Measurements from ENCODE around the gene PARD3. TPM values are rescaled to one million over a fixed set of nuclear protein-coding genes. Genes with fewer than 3 reads are reported as not detected.

Gene PARD3
- total RNA-seq, 2 experiments from 2014 or later, result 0.53 to 0.71 TPM

DNA sequence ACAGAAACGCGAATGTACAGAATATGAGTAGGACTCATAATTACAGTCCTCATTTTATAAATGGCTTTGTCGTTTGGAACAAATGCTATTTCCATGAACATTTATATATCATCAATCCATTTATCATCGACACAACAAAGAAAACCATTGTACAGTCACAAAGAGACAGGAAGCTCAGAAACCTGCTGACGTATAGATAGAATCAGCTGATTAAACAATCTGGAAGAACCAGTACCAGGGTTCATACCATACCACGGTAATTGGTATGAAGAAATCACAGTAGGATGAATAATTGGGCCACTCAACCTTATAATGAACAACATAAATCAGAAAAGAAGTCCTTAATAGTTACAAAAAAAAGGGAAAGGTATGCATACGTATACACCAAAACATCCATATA, 295.0 kb downstream of the PARD3 start:
- H3K9me3 Mint-ChIP-seq, result no peaks in the 10 kb centered on the region

DNA sequence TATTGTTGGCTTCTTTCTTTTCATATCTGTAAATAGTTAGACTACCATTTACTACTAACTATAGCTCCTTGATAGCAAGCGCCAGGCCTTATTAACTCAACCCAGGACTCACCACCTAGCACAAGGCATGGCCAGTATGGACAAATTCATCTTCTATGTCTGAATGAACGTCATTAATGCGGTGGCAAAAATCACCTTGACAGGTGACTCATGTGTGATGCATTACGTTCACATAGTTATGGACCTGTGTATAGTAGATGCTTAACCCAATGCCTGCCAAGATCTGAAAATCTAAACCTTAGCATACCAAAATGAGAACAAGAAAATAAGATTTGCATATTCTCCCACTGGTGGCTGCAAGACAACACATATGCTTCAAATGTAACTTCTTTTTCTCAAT, 300.8 kb downstream of the PARD3 start:
- Histone ChIP-seq H3K4me3 (ENCODE audit: low read length) (no peak overlapping the region), H3K4me1 (ENCODE audit: insufficient read depth, low read length) (no peaks in the 10 kb centered on the region), H3K27me3 (ENCODE audit: control insufficient read depth in 1 of 2, insufficient read depth in 2 of 2, low read length in 2 of 2) (no peaks in the 10 kb centered on the region), H3K9me3 (ENCODE audit: control insufficient read depth in 1 of 2, insufficient read depth in 1 of 2, low read length in 2 of 2) (no peaks in the 10 kb centered on the region), H3K27ac (ENCODE audit: low read depth in 1 of 2, low read length in 2 of 2) (no peak overlapping the region), H3K36me3 (ENCODE audit: insufficient read depth, low read length) (no peaks in the 10 kb centered on the region)
- no peaks in the 10 kb centered on the region for H3K4me1 Mint-ChIP-seq (ENCODE audit: low read depth)
- ChIA-PET POLR2A (no interaction called here), CTCF (no interaction called here)
- H3K27ac Mint-ChIP-seq, result no peak overlapping the region
- no peak overlapping the region for H3K4me3 Mint-ChIP-seq
- no peaks in the 10 kb centered on the region for H3K36me3 Mint-ChIP-seq (ENCODE audit: low read depth)
- intact Hi-C loops (cut with DNase I, micrococcal nuclease), result loop anchor here in 1 of 2 experiments (10.0 kb wide), 1 partner anchor 1281 kb away; no protein-coding TSS in a partner anchor
- TF ChIP-seq, protein P1, sequence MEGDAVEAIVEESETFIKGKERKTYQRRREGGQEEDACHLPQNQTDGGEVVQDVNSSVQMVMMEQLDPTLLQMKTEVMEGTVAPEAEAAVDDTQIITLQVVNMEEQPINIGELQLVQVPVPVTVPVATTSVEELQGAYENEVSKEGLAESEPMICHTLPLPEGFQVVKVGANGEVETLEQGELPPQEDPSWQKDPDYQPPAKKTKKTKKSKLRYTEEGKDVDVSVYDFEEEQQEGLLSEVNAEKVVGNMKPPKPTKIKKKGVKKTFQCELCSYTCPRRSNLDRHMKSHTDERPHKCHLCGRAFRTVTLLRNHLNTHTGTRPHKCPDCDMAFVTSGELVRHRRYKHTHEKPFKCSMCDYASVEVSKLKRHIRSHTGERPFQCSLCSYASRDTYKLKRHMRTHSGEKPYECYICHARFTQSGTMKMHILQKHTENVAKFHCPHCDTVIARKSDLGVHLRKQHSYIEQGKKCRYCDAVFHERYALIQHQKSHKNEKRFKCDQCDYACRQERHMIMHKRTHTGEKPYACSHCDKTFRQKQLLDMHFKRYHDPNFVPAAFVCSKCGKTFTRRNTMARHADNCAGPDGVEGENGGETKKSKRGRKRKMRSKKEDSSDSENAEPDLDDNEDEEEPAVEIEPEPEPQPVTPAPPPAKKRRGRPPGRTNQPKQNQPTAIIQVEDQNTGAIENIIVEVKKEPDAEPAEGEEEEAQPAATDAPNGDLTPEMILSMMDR (IDR thresholded peaks at IDR 0.05), result no peak
- ATAC-seq (ENCODE audit: poor library complexity) (no peak), DNase-seq (no peak)
- no peaks in the 10 kb centered on the region for H3K9me3 Mint-ChIP-seq
- H3K27me3 Mint-ChIP-seq, result no peaks in the 10 kb centered on the region

More for the DNA sequence above, 295.0 kb downstream of the PARD3 start:
- Mint-ChIP-seq H3K4me1 (ENCODE audit: low read depth) (peaks cover 7% of the 10 kb centered on the region), H3K36me3 (ENCODE audit: low read depth) (no peaks in the 10 kb centered on the region), H3K27me3 (peaks cover 12% of the 10 kb centered on the region), H3K4me3 (no peak overlapping the region), H3K27ac (no peak overlapping the region)
- TF ChIP-seq, protein P1 (IDR thresholded peaks at IDR 0.05), result no peak
- ATAC-seq (ENCODE audit: poor library complexity), result no peak
- no peak overlapping the region for H3K4me3 ChIP-seq (ENCODE audit: low read length)
- no peaks in the 10 kb centered on the region for H3K27me3 ChIP-seq (ENCODE audit: control insufficient read depth in 1 of 2, insufficient read depth in 2 of 2, low read length in 2 of 2)
- H3K27ac ChIP-seq (ENCODE audit: low read depth in 1 of 2, low read length in 2 of 2), result no peak overlapping the region
- no peaks in the 10 kb centered on the region for H3K4me1 ChIP-seq (ENCODE audit: insufficient read depth, low read length)
- no peaks in the 10 kb centered on the region for H3K9me3 ChIP-seq (ENCODE audit: control insufficient read depth in 1 of 2, insufficient read depth in 1 of 2, low read length in 2 of 2)
- DNase-seq, result no peak
- H3K36me3 ChIP-seq (ENCODE audit: insufficient read depth, low read length), result no peaks in the 10 kb centered on the region
- intact Hi-C loops (cut with DNase I, micrococcal nuclease), result no loop called here
- POLR2A ChIA-PET, result no interaction called here
- CTCF ChIA-PET, result no interaction called here

DNA sequence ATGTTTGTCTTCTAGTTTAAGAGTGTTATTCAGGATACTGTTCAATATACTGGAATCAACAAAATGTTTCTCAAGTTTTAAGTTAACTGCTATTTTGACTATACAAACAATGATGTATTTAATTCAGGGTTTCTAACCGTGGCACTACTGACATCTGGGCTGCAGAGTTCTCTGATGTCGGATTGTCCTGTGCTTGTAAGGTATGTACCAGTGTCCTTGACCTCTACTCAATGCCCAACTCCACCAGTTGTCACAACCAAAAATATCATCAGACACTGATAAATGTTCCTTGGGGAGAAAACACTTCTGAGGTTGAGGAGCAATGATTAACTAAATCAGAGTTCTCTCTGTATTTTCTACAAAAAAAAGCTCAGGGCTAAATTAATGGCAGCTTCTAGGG, 301.5 kb downstream of the PARD3 start:
- no peaks in the 10 kb centered on the region for H3K27me3 ChIP-seq (ENCODE audit: control insufficient read depth in 1 of 2, insufficient read depth in 2 of 2, low read length in 2 of 2)
- intact Hi-C loops (cut with DNase I, micrococcal nuclease), result loop anchor here in 1 of 2 experiments (10.0 kb wide), 1 partner anchor 1281 kb away; no protein-coding TSS in a partner anchor
- no peaks in the 10 kb centered on the region for H3K27me3 Mint-ChIP-seq
- H3K27ac Mint-ChIP-seq, result no peak overlapping the region
- no peaks in the 10 kb centered on the region for H3K4me1 Mint-ChIP-seq (ENCODE audit: low read depth)
- no peak overlapping the region for H3K27ac ChIP-seq (ENCODE audit: low read depth in 1 of 2, low read length in 2 of 2)
- ATAC-seq (ENCODE audit: poor library complexity), result no peak
- H3K36me3 Mint-ChIP-seq (ENCODE audit: low read depth), result no peaks in the 10 kb centered on the region
- ChIA-PET CTCF (no interaction called here), POLR2A (no interaction called here)
- no peak overlapping the region for H3K4me3 ChIP-seq (ENCODE audit: low read length)
- TF ChIP-seq, protein P1 (IDR thresholded peaks at IDR 0.05), result no peak
- H3K4me1 ChIP-seq (ENCODE audit: insufficient read depth, low read length), result no peaks in the 10 kb centered on the region
- H3K4me3 Mint-ChIP-seq, result no peak overlapping the region
- DNase-seq, result no peak
- no peaks in the 10 kb centered on the region for H3K9me3 Mint-ChIP-seq
- no peaks in the 10 kb centered on the region for H3K36me3 ChIP-seq (ENCODE audit: insufficient read depth, low read length)
- H3K9me3 ChIP-seq (ENCODE audit: control insufficient read depth in 1 of 2, insufficient read depth in 1 of 2, low read length in 2 of 2), result no peaks in the 10 kb centered on the region
